Fibroblast of pulmonary artery (primary cell): ENCODE data around the gene NEURL4.

Source experiments
- DNase-seq: peaks from one replicate; pipeline ENCODE4 v3.0.0-alpha.2; 2010; ENCODE audit warnings: low read depth
- H3K4me3 ChIP-seq: replicated peaks from 2 replicates; pipeline ENCODE4 v1.5.1; 2011; ENCODE audit warnings: low read depth, mild to moderate bottlenecking, control low read depth, low read length, moderate library complexity
- CTCF ChIP-seq: IDR thresholded peaks from 2 replicates; pipeline ENCODE4 v1.5.1; 2011; ENCODE audit warnings: mild to moderate bottlenecking, control low read depth, low read length, inconsistent platforms; ENCODE audit errors: missing control alignments

NEURL4 gene

GRCh38 chr17:7307686-7308624 is 21.2 kb downstream of the NEURL4 start:
- TF ChIP-seq CTCF: no peak
- DNase-seq: peak; percentile 35
- H3K4me3 ChIP-seq: peak overlapping the region; percentile 97

- peak; percentile 100 for DNase-seq
- H3K4me3 ChIP-seq: peak within 1 kb of the TSS; percentile 97
- TF ChIP-seq CTCF: no peak
Measured at GRCh38 chr17:7306911-7307685, 22.0 kb downstream of the NEURL4 start, which contains the start of gene EIF5A. TSS of gene EIF5A (plus strand) at chr17:7307628. CDS start at chr17:7309636, 2,008 bp downstream.

- TF ChIP-seq CTCF: no peak
Measured at GRCh38 chr17:7304179-7304578, 25.0 kb downstream of the NEURL4 start.

GRCh38 chr17:7296189-7296861 is 32.8 kb downstream of the NEURL4 start:
- peak; percentile 82 for DNase-seq

More at GRCh38 chr17:7304179-7304578, 25.0 kb downstream of the NEURL4 start:
- no peak for DNase-seq
- H3K4me3 ChIP-seq: no peak overlapping the region

GRCh38 chr17:7295230-7296180 is 33.6 kb downstream of the NEURL4 start:
- no peak for TF ChIP-seq CTCF
- no peak overlapping the region for H3K4me3 ChIP-seq
- DNase-seq: no peak

More at GRCh38 chr17:7296189-7296861, 32.8 kb downstream of the NEURL4 start:
- TF ChIP-seq CTCF: peak; percentile 47
- no peak overlapping the region for H3K4me3 ChIP-seq
